Hippocampal formation (tissue), 2 donors: Measurements from ENCODE around the gene SEC23B.
"Not testable (repeated sequence)": the region's sequence is repeated elsewhere in the genome, so short reads cannot be mapped to it uniquely, and the experiment has no call there.

Source experiments
- DNase-seq, 2 donors: peaks; one replicate each; lab custom pipeline; 2025; lab: John Stamatoyannopoulos, UW

SEC23B gene

DNA sequence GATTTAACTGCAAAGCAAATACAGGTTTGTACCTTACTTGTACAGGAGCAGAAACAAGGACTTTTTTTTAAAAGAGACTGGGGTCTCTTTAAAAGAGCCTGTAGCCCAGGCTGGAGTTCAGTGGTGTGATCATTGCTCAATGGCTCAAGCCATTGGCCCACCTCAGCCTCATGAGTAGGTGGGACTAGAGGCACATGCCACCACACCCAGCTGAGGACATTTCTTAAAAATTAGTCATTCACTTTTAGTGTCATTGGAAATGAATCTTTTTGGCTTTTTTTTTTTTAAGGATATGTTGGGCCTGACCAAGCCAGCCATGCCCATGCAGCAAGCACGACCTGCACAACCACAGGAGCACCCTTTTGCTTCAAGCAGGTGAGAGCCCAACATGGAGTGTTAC lies 16.9 kb downstream of the SEC23B start:
- no peak for DNase-seq

DNA sequence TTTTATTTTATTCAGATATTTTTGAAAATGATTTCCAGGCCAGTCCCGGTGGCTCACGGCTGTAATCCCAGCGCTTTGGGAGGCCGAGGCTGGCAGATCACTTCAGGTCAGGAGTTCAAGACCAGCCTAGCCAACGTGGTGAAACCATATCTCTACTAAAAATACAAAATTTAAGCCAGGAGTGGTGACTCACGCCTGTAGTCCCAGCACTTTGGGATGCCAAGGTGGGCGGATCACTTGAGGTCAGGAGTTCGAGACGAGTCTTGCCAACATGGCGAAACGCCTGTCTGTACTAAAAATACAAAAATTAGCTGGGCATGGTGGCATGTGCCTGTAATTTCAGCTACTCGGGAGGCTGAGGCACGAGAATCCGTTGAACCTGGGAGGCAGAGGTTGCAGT lies 19.0 kb downstream of the SEC23B start:
- DNase-seq: not testable (repeated sequence)

DNA sequence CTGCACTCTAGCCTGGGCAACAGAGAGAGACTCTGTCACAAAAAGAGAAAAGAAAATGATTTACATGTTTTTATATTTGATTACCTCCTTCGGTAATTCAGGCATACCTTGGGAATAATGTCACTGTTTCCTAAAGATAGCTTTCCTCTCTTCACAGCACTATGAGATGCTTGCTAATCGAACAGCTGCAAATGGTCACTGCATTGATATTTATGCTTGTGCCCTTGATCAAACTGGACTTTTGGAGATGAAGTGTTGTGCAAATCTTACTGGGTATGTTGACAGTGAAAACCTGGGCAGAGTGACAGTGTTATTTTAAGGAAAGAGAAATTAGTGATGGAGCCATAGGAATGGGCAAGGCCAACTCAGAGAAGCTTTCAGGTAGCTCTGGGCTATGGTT lies 19.6 kb downstream of the SEC23B start:
- no peak for DNase-seq

DNA sequence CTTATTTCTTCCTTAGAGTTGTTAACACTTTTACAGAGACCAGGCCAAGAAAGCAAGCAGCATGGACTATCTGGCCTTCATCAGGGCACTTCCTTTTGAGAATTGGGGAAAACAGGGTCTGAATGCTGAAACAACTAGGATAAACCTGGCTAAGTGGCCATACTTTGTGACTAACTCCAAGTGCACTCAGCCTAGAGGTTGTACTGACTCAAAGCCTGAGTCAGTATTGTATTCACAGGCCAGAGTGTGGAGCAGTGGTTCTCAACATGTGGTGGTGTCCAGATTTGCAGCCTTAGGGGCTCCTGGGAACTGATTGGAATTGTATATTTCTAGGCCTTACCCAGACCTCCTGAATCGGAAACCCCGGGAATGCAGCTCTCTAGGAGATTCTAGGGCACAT lies 20.1 kb downstream of the SEC23B start:
- DNase-seq: no peak

DNA sequence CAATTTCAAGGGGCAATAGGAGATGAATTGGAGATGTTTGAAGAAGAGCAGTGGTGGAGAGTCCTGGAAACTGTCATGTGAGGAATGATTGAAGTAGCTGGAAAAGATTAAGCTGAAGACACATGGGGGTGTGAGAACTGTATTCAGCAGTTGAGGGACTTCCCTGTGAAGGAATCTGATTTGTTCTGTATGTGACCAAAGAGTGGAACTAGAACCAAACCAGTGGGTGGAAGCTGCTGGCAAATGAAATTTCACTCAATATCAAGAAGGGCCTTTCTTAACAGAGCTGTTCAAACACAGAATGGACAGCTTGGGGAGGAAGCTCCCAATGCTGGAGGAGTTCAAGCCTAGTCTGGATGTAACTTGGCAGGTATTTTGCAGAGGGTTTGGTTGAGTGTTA lies 21.3 kb downstream of the SEC23B start:
- DNase-seq: no peak

DNA sequence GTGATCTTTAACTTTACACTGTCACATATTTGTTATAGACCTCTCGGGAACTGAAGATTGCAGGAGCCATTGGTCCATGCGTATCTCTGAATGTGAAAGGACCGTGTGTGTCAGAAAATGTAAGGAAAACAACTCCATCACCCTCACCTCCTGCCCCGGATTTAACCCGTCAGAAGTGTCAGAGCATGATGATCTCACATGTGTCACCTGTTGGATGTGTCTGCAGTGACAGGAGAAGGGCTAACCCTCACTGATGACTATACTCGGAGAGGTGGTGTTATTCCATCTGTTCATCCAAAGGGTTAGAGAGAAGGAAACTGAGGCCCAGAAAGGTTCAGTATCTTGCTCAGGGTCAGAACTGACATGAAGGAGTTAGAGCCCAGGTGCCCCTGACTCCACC lies 24.9 kb downstream of the SEC23B start:
- no peak for DNase-seq

DNA sequence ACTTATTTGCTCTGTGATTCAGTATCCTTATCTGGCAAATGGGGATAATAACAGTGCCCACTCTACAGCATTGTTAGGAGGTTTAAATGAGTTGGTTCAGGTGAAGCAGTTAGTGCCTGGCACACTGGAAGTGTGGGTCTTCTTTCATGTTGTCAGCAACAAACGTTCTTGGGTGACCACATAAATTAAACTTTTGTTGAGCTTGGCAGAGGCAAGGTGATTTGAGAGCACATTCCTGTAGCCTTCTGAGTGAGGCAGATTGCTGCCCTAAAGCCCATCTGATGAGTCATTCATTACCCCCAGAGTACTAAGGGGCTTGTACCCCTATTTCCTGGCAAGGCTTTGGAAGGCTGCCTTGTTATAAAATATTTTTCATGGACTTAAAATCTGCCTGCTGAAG lies 25.8 kb downstream of the SEC23B start:
- DNase-seq: no peak

DNA sequence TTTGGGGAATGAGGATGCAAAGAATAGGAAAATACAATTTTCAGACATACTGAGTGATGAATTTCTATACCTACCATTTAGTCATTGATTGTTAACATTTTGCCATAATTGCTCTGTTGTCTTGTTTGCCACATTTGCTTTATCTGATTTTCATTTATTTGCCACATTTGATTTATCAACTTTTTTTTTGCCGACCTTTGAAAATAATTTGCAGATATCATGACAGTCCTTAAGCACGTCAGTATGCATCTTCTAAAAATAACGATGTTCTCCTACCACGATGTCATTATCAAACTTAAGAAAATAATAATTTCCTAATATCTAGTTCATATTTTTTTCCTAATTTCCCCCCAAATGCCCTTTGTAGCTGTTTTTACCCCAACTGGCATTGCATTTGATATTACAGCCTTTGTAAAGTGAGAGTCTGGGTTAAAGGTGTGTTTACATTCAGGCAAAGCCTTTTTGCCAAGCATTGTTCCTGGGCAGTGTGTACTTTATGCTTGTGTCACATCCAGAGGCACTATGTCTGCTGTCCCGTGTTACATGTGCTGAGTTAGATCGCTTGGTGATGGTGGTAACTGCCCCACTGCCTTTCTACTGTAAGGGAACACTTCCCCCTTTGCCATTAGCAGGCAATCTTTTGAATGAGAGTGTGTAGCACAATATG lies 26.4 kb downstream of the SEC23B start:
- DNase-seq: no peak

DNA sequence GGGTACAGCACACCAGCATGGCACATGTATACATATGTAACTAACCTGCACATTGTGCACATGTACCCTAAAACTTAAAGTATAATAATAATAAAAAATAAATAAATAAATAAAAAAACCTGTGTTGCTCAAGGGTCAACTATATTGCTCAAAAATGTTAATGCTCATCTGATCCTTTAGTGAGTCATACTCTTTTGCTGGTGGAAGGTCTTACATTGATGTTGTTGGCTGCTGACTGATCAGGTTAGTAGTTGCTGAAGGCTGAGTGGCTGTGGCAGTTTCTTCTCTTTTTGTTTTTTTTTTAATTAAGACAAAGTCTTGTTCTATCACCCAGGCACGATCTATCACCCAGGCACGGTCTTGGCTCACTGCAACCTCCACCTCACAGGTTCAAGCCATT lies 29.9 kb downstream of the SEC23B start:
- no peak for DNase-seq

DNA sequence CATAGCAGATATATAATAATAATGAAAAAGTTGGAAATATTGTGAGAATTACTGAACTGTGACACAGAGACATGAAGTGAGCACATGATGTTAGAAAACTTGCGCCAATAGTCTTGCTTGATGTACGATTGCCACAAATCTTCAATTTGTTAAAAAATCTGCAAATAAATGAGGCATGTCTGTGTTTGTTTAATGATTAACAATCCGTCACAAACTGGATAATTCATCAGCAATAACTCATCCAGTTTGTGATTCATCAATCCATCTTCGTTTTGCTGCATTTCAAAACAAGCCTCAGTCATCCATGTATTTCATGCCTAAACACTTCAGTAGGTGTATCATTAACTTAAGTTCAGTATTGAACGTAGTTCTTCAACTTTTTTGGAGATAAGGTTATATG lies 34.0 kb downstream of the SEC23B start:
- no peak for DNase-seq

DNA sequence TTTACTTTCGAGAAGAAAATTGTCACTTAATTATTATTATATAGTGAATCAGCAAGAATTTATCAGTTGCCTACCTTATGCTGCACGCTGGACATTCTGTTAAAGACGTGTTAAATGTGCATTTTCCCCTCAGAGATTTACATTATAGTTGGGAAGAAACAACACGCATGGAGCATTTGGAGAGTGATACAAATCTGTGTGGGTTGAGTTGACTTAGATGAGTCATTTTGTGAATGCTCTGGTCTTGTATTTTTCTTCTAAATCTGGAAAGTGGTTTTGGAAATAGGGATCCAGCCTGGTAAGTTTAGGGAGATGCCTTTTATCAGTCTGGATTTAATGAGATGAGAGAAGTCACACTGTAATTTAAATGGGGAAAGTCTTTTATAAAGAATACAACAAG lies 35.5 kb downstream of the SEC23B start:
- DNase-seq: peak in 1 of 2 donors; percentile 14

DNA sequence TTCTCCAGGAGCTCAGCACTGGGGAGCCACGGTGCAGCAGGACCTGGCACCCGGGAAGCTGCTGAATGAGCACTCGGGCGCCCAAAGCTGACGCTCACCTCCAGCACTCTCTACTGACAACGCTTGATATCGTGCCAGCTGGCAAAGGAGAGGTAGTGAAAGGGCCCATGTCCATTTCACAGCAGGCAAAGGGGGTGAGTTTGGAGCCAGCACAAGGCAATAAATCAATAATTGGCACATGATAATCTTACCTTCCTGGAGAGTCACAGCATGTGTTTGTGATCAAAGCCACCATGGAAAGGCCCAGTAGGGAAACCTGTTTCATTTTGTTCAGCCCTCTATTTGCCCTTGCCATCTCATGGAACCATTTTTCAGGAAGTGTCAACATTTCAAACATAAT lies 36.2 kb downstream of the SEC23B start:
- no peak for DNase-seq

DNA sequence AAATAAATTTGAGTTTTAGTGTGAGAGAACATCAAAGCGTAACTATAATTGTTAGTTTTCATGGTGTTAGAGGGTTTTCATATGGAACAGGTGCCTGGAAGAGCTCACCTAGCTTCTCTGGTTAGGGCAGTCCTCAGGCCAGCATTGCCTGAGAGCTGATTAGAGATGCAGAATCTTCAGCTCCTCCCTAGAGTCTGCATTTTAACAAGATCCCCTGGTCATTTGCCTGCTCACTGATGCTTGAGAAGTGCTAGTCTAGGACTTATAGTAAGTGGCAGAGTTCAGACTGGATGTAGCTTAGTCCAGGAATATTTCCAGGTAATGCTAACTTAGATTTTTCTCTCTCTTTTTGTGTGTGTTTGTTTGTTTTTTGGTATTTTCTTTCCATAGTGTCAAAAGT lies 37.8 kb downstream of the SEC23B start:
- DNase-seq: no peak

DNA sequence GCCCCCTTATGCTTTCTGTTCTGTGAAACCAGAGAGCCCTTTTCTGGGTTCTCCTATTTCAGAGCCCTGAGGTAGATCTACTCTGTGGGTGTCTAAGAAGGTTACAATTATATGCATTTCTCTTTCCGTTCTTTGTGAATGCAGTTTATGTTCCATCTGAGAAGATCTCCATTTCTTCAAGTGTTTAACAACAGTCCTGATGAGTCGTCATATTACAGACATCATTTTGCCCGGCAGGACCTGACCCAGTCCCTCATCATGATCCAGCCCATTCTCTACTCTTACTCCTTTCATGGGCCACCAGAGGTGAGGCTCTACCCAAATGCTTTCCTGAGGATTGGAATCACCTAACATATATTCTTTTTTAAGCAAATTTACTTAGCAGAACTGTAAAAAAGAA lies 40.7 kb downstream of the SEC23B start:
- DNase-seq: no peak

DNA sequence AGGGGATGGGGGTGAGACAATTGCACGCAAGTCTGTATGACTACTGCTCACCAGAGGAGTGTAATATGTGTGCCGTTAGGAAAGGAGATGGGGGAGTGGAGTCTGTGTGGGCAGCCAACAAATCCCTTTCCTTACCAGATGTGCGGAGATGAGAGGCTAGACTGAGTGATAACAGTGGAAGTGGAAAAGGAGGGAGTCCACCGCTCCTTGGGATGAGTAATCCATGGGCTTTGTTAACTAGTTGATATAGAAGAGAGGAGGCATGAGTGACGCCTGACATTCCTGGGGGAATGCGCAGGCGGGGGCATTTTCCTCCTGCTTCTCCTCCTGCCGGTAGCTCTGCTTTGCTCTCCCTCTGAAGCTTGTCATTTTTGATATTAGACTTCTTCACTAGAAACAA lies 46.0 kb downstream of the SEC23B start:
- no peak for DNase-seq

DNA sequence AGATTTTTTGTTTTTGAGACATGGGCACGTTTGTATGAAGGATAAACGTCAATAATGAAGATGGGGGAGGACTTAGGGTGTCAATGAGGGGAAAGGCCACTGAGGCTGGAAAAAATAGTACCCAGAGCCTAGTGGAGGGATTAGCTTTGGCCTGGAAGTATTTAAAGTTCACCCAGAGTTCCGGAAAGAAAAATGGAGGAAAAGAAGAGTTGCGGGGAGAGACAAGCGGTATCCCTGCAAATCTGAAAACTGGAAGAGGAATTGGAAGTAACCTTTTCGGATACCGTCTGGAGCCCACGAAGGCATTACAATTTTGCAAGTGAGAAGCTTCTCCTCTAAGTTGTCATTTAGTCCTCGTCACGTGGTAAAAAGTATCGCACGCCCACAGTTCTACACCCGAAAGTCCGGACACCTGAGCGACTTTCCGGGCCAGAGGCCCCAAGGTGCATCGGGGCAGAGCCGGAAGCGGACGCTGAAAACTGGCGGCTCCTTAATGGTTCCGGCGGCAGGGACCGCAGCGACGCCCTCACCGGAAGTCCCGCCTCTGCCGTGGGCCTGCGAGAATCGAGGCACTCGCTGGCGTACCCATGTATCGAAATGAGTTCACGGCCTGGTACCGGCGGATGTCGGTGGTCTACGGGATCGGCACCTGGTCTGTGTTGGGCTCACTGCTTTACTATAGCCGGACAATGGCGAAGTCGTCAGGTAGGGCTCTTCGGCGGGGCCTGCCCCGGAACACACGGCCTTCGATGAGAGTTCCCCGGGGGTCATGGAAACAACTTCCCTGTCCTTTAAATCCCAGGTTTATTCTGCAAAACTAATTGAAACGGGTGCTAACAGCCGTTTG lies 59.4 kb downstream of the SEC23B start, which contains the start of gene SMIM26:
TSS of gene SMIM26 (plus strand) at position 541 of the 847 bp plus-strand sequence. CDS start at position 588, 47 bp downstream.
- DNase-seq: peak; percentile 83 to 88

DNA sequence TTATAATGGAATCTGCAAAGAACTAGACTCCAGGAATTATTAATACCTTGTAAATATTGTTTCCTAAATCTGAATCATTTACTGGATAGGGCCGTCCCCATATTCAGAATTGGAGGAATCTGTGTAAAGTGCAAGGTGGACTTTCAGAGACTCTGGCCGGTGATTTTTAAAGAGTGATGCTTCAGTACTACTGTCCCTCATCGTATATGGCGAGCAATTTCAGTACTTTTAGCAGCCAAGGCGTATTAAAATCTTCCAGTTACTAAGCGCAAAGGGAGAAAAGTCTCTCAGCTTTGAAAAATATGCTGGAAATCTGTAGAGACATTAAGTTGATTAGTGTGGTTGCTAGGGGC lies 60.0 kb downstream of the SEC23B start:
- no peak for DNase-seq

DNA sequence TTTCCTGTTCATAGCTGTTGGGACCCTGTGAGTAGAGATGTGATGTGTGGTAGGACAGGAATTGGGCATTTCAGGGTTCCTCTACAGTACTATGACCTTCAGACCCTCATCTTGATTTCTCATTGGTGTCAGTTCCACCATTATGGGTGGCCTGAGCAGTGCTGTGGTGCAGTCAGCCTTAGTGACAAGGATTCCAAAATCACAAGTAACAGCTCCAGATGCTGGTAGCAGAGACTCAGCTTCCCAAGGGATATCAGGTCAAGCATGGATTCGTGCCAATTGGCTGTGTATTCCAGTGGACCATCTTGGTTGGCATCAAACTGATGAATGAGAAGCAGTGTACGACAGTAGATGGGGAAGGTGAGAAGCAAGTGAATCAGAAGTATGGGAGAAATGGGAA lies 63.3 kb downstream of the SEC23B start:
- DNase-seq: no peak

DNA sequence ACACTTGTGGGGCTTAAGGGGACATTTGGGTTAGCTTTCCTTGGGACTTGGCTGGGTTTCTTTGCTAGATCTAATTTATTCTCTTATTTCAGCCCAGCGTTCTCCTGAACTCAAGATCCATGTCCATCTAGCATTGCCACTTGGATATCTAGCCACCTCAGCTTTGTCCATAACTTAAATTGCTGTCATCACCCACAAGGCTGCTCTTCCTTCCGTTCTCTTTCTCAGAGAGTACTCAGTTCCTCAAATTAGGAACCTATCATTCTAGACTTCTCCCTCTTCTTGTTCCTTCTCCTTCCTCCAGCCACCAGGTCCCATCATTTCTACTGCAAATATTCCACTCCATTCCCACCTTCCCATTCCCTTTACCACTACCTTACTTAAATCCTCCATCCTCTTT lies 63.8 kb downstream of the SEC23B start:
- DNase-seq: no peak

DNA sequence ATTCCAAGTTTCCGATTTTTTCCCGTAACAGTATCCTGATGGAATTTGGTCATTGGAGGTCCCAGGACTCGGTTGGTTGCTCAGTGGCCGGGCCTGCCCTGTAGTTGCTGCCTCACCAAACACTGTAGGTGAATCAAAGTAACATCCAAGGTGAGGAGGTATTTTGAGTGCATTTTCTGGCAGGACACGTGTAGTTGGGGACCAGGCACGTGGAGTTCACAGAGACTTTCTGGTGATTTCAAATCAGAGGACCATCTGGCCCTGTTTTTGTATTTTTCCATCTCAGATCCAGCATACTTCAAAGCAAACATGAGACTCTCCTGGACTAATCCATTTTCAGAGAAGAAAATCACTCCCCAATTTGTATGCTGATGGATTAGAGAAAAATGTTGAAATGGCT lies 70.2 kb downstream of the SEC23B start:
- DNase-seq: no peak

DNA sequence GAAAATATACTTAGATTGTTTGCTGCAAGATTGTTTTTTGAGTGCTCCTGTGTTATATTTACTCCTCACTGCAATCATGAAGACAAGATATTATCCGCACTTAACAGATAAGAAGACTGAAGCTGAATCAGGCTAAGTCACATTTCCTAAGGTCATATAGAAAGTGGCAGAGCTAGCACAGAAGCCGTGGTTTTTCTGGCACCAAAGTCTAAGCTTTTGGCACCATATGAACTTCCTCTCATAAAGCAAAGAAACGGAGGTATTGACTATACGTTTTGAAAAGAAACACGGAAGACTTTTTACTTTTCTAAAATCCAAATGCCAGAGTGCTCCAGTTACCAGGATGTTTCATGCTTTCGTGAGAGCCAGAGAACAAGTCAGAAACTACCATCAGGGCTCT lies 70.8 kb downstream of the SEC23B start:
- DNase-seq: no peak

DNA sequence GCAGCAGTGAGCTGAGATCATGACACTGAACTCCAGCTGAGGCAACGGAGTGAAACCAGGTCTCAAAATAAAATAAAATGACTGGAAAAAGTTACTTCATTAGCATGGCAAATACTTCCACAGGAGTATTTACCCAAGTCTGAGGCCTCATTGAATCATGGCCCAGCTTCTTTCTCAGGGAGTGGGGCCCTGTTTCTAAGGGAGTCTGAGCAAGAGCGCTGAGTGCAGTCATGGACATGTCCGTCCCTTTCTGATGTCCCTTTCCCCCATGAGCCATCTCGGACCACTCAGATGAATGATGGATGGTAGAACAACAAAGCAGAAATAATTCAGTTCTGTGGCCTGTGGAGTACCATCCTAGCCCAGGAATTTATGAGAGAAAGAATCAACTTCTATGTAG lies 72.3 kb downstream of the SEC23B start:
- no peak for DNase-seq

DNA sequence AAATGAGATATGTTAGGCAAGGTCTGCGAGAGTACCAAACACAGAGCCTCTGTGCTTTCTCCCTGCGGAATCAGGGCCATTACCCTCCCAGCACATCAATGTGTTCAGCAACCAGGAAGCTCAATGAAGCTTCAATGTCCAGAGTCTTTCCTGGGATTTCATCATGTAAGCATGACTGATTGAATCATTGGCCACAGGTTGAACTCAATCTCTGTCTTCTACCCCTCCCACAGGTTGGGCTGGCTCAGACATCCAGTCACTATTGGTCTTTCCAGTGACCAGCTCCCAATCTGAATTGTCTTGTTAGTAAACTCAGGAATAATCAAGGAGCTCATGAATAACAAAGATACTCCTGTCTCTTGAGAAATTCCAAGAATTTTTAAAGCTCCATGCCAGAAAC lies 77.4 kb downstream of the SEC23B start:
- no peak for DNase-seq
